GM18505 (cell line): ENCODE data around the gene STC2.

ENCODE experiments used
- ATAC-seq: cut with Tn5 transposase; IDR thresholded peaks from one replicate; pipeline ENCODE4 v1.9.1; 2021; ENCODE audit not compliant: unreplicated experiment
- POLR2A ChIP-seq: IDR thresholded peaks from 4 replicates; pipeline ENCODE4 v1.6.1; 2011; ENCODE audit warnings: borderline replicate concordance; ENCODE audit not compliant: insufficient read depth, insufficient read length; ENCODE audit errors: extremely low read depth

STC2 gene

GRCh38 chr5:173334808-173335207, 6.6 kb upstream of the STC2 start:
- ATAC-seq, result no peak
- no peak for TF ChIP-seq POLR2A

GRCh38 chr5:173333925-173334661, 5.9 kb upstream of the STC2 start:
- TF ChIP-seq POLR2A, result no peak
- no peak for ATAC-seq

GRCh38 chr5:173331956-173332479, 3.8 kb upstream of the STC2 start:
- peak; percentile 31 for TF ChIP-seq POLR2A
- no peak for ATAC-seq

- no peak for TF ChIP-seq POLR2A
- ATAC-seq, result no peak
Measured at GRCh38 chr5:173331287-173331686, 3.1 kb upstream of the STC2 start.

- TF ChIP-seq POLR2A, result no peak
- ATAC-seq, result no peak
Measured at GRCh38 chr5:173330338-173331206, 2.4 kb upstream of the STC2 start.

- peak; percentile 57 for TF ChIP-seq POLR2A
- peak; percentile 45 for ATAC-seq
Measured at GRCh38 chr5:173329491-173330337, 1.5 kb upstream of the STC2 start.

- no peak for TF ChIP-seq POLR2A
- ATAC-seq, result no peak
Measured at GRCh38 chr5:173328844-173329490, 753 bp upstream of the STC2 start.

GRCh38 chr5:173327084-173327947, 898 bp downstream of the STC2 start:
- no peak for ATAC-seq

GRCh38 chr5:173326501-173326960, 1.7 kb downstream of the STC2 start:
- ATAC-seq, result no peak
- no peak for TF ChIP-seq POLR2A

More at GRCh38 chr5:173327084-173327947, 898 bp downstream of the STC2 start:
- no peak for TF ChIP-seq POLR2A

GRCh38 chr5:173325091-173325698, 3.0 kb downstream of the STC2 start:
- no peak for ATAC-seq
- TF ChIP-seq POLR2A, result no peak

- no peak for ATAC-seq
- TF ChIP-seq POLR2A, result no peak
Measured at GRCh38 chr5:173324115-173325001, 3.9 kb downstream of the STC2 start.

GRCh38 chr5:173323799-173324114, 4.5 kb downstream of the STC2 start:
- no peak for TF ChIP-seq POLR2A
- ATAC-seq, result no peak
